ENCODE measurements around the gene OLA1. TPM values are rescaled to one million over a fixed set of nuclear protein-coding genes. Genes with fewer than 3 reads are reported as not detected.

The OLA1 gene
- polyA plus RNA-seq, 3 donors = 24.9 to 72.3 (median 71.9) TPM

GRCh38 chr2:174211954-174212353 lies 36.4 kb downstream of the OLA1 start:
- Histone ChIP-seq H3K9ac (ENCODE audit: insufficient read depth, low read length, poor library complexity, severe bottlenecking) (no peak overlapping the region), H4K20me1 (ENCODE audit: insufficient read depth, low read length) (no peaks in the 10 kb centered on the region), H3K36me3 (replicated peaks in 1 of 2; ENCODE audit: control insufficient read depth in 1 of 2, insufficient read depth in 2 of 2, low read length in 2 of 2) (peaks cover 3 to 7% of the 10 kb centered on the region in 2 donors), H3K4me3 (replicated peaks in 1 of 3; ENCODE audit: low read depth in 2 of 3, low read length in 3 of 3) (no peak overlapping the region), H3K4me1 (ENCODE audit: control insufficient read depth in 1 of 2, insufficient read depth in 2 of 2, low read length in 2 of 2) (no peaks in the 10 kb centered on the region), H3K79me2 (ENCODE audit: insufficient read depth, low read length) (no peaks in the 10 kb centered on the region), H3K4me2 (replicated peaks; ENCODE audit: extremely low read depth, low read length, poor library complexity, severe bottlenecking) (no peak overlapping the region), H3K9me3 (replicated peaks in 1 of 2; ENCODE audit: control insufficient read depth in 1 of 2, insufficient read depth in 1 of 2, low read length in 2 of 2) (no peaks in the 10 kb centered on the region), H2AFZ (ENCODE audit: insufficient read depth, low read depth, low read length, poor library complexity, severe bottlenecking) (no peak overlapping the region), H3K27me3 (ENCODE audit: control insufficient read depth in 2 of 2, insufficient read depth in 2 of 2, low read length in 2 of 2) (no peaks in the 10 kb centered on the region), H3K27ac (ENCODE audit: low read depth in 1 of 2, low read length in 2 of 2) (no peak overlapping the region)
- Mint-ChIP-seq H3K9me3 (peaks cover 0 to 2% (median 0%) of the 10 kb centered on the region in 7 donors), H3K4me1 (no peaks in the 10 kb centered on the region), H3K27ac (no peak overlapping the region), H3K36me3 (peaks cover 13 to 22% of the 10 kb centered on the region in 2 donors), H3K27me3 (ENCODE audit: low read depth in 3 of 3) (no peaks in the 10 kb centered on the region), H3K4me3 (no peak overlapping the region)
- TF ChIP-seq CTCF (IDR thresholded peaks at IDR 0.05) = no peak
- intact Hi-C loops (cut with micrococcal nuclease) = no loop called here
- DNase-seq = no peak

- WGBS (ENCODE audit: insufficient coverage) = no CpG with 5 or more reads among the region's 2 CpGs
- H3K4me1 Mint-ChIP-seq = no peaks in the 10 kb centered on the region
- no peak overlapping the region for H3K27ac ChIP-seq (ENCODE audit: low read depth in 1 of 2, low read length in 2 of 2)
- H3K27me3 ChIP-seq (ENCODE audit: control insufficient read depth in 2 of 2, insufficient read depth in 2 of 2, low read length in 2 of 2) = no peaks in the 10 kb centered on the region
- no peak overlapping the region for H2AFZ ChIP-seq (ENCODE audit: insufficient read depth, low read depth, low read length, poor library complexity, severe bottlenecking)
- no peak for TF ChIP-seq CTCF (IDR thresholded peaks at IDR 0.05)
- H3K4me3 ChIP-seq (replicated peaks in 1 of 3; ENCODE audit: low read depth in 2 of 3, low read length in 3 of 3) = no peak overlapping the region
- peaks cover 0 to 2% (median 0%) of the 10 kb centered on the region in 7 donors for H3K9me3 Mint-ChIP-seq
- H3K79me2 ChIP-seq (ENCODE audit: insufficient read depth, low read length) = no peaks in the 10 kb centered on the region
- intact Hi-C loops (cut with micrococcal nuclease) = no loop called here
- no peak for DNase-seq
- no peaks in the 10 kb centered on the region for H3K27me3 Mint-ChIP-seq (ENCODE audit: low read depth in 3 of 3)
- peaks cover 16 to 27% of the 10 kb centered on the region in 2 donors for H3K36me3 Mint-ChIP-seq
- no peak overlapping the region for H3K4me3 Mint-ChIP-seq
- H3K27ac Mint-ChIP-seq = no peak overlapping the region
- H4K20me1 ChIP-seq (ENCODE audit: insufficient read depth, low read length) = no peaks in the 10 kb centered on the region
- peaks cover 3 to 7% of the 10 kb centered on the region in 2 donors for H3K36me3 ChIP-seq (replicated peaks in 1 of 2; ENCODE audit: control insufficient read depth in 1 of 2, insufficient read depth in 2 of 2, low read length in 2 of 2)
- H3K4me1 ChIP-seq (ENCODE audit: control insufficient read depth in 1 of 2, insufficient read depth in 2 of 2, low read length in 2 of 2) = no peaks in the 10 kb centered on the region
- H3K9ac ChIP-seq (ENCODE audit: insufficient read depth, low read length, poor library complexity, severe bottlenecking) = no peak overlapping the region
- H3K4me2 ChIP-seq (replicated peaks; ENCODE audit: extremely low read depth, low read length, poor library complexity, severe bottlenecking) = no peak overlapping the region
- H3K9me3 ChIP-seq (replicated peaks in 1 of 2; ENCODE audit: control insufficient read depth in 1 of 2, insufficient read depth in 1 of 2, low read length in 2 of 2) = no peaks in the 10 kb centered on the region
Measured at GRCh38 chr2:174210862-174211261, 37.5 kb downstream of the OLA1 start.
